Adrenal gland (tissue), 5 donors: ENCODE measurements around the gene UHRF1.
"Not testable (repeated sequence)": the region's sequence is repeated elsewhere in the genome, so short reads cannot be mapped to it uniquely, and the experiment has no call there.

Source experiments
- CTCF ChIP-seq, 6 experiments: fragments of 450-650 bp in 4 of 6; fragments of 200-600 bp in 2 of 6; sonication (generic) in 1 of 6; IDR thresholded peaks; 1 replicate in 5 of 6; 2 replicates in 1 of 6; pipeline versions ENCODE4 v1.5.1 to v1.8.0; 2016 to 2021; ENCODE audit warnings: antibody characterized with exemption in 6 of 6, mild to moderate bottlenecking in 2 of 6, moderate library complexity in 1 of 6
- POLR2A ChIP-seq, 2 donors: fragments of 450-650 bp; IDR thresholded peaks; one replicate each; pipeline ENCODE4 v1.6.1; 2017; ENCODE audit warnings: antibody characterized with exemption in 2 of 2, mild to moderate bottlenecking in 2 of 2, moderate library complexity in 1 of 2
- donor health status: DM: no; HTN: no; CAD: no.

- not testable (repeated sequence) for TF ChIP-seq POLR2A, CTCF (IDR thresholded peaks at IDR 0.05)
These were observed 8.4 kb upstream of the UHRF1 start for GRCh38 chr19:4900879-4901278.
